GM19239 (cell line): ENCODE results near the gene OMA1.
A peak's percentile ranks its signal among the peaks of the same experiment; 100 is the strongest.
"Not testable (repeated sequence)": the region's sequence is repeated elsewhere in the genome, so short reads cannot be mapped to it uniquely, and the experiment has no call there.

ENCODE experiments used
- DNase-seq: peaks from one replicate; pipeline ENCODE4 v3.0.0; 2011; ENCODE audit warnings: low spot score; ENCODE audit not compliant: insufficient read length
- FAIRE-seq: peaks from 2 replicates; lab custom pipeline; 2011; peaks lifted over from hg19 to GRCh38; lab: Jason Lieb, UNC

The OMA1 gene

GRCh38 chr1:58546520-58547308 is at the start of gene OMA1:
OMA1 (minus strand) TSS chr1:58546726; CDS start chr1:58539294, 7,432 bp downstream.
- peak; percentile 95 for FAIRE-seq
- peak; percentile 87 for DNase-seq

- FAIRE-seq, result no peak
These were observed 48.0 kb upstream of the OMA1 start for GRCh38 chr1:58594546-58594945.

GRCh38 chr1:58592522-58593134 is 46.1 kb upstream of the OMA1 start:
- no peak for DNase-seq
- no peak for FAIRE-seq

More at GRCh38 chr1:58594546-58594945, 48.0 kb upstream of the OMA1 start:
- no peak for DNase-seq

- no peak for FAIRE-seq
These were observed 45.3 kb upstream of the OMA1 start for GRCh38 chr1:58591806-58592205.

GRCh38 chr1:58590019-58590418 is 43.5 kb upstream of the OMA1 start:
- FAIRE-seq (no peak), DNase-seq (no peak)

More at GRCh38 chr1:58591806-58592205, 45.3 kb upstream of the OMA1 start:
- DNase-seq, result no peak

GRCh38 chr1:58588396-58588795 is 41.9 kb upstream of the OMA1 start:
- FAIRE-seq (no peak), DNase-seq (no peak)

GRCh38 chr1:58587667-58588066 is 41.1 kb upstream of the OMA1 start:
- no peak for FAIRE-seq

GRCh38 chr1:58586271-58586670 is 39.7 kb upstream of the OMA1 start:
- DNase-seq, result no peak
- no peak for FAIRE-seq

More at GRCh38 chr1:58587667-58588066, 41.1 kb upstream of the OMA1 start:
- no peak for DNase-seq

GRCh38 chr1:58585581-58586151 is 39.1 kb upstream of the OMA1 start:
- DNase-seq, result no peak

GRCh38 chr1:58585166-58585565 is 38.6 kb upstream of the OMA1 start:
- FAIRE-seq, result no peak
- no peak for DNase-seq

More at GRCh38 chr1:58585581-58586151, 39.1 kb upstream of the OMA1 start:
- no peak for FAIRE-seq

- FAIRE-seq (peak; percentile 71), DNase-seq (no peak)
These were observed 37.8 kb upstream of the OMA1 start for GRCh38 chr1:58584082-58584895.

- FAIRE-seq (no peak), DNase-seq (no peak)
These were observed 37.0 kb upstream of the OMA1 start for GRCh38 chr1:58583496-58583895.

GRCh38 chr1:58582143-58582542 is 35.6 kb upstream of the OMA1 start:
- FAIRE-seq, DNase-seq: not testable (repeated sequence)

GRCh38 chr1:58581641-58582040 is 35.1 kb upstream of the OMA1 start:
- no peak for DNase-seq
- FAIRE-seq, result no peak

- no peak for FAIRE-seq
- no peak for DNase-seq
These were observed 33.7 kb upstream of the OMA1 start for GRCh38 chr1:58580186-58580585.

GRCh38 chr1:58577654-58578030 is 31.1 kb upstream of the OMA1 start:
- no peak for DNase-seq
- FAIRE-seq, result no peak

GRCh38 chr1:58576727-58577653 is 30.5 kb upstream of the OMA1 start, which contains the start of gene TACSTD2:
TACSTD2 (minus strand) TSS chr1:58577252; CDS start chr1:58577156, 96 bp downstream.
- DNase-seq, result no peak
- FAIRE-seq, result no peak

GRCh38 chr1:58576325-58576726 is 29.8 kb upstream of the OMA1 start:
- FAIRE-seq, result no peak
- DNase-seq, result no peak
